ENCODE data around the gene CDH23. TPM values are rescaled to one million over a fixed set of nuclear protein-coding genes. Genes with fewer than 3 reads are reported as not detected.

The CDH23 gene
- polyA plus RNA-seq, 1 donor (not counting 4 experiments of a cell fraction or from before 2014, with no cell fraction given), result 0.01 TPM

- H3K4me1 ChIP-seq (ENCODE audit: control insufficient read depth, extremely low read depth, insufficient read depth, low read length), result no peaks in the 10 kb centered on the region
- no peak overlapping the region for H3K4me3 ChIP-seq (ENCODE audit: control insufficient read depth in 2 of 3, extremely low read depth in 1 of 3, insufficient read depth in 2 of 3, low read depth in 1 of 3, low read length in 3 of 3)
- FAIRE-seq (no peak), DNase-seq (ENCODE audit: low read depth, low spot score) (no peak)
- H3K79me2 ChIP-seq (ENCODE audit: control insufficient read depth, insufficient read depth, low read length), result no peaks in the 10 kb centered on the region
- H3K9me1 ChIP-seq (ENCODE audit: control insufficient read depth, extremely low read depth, insufficient read depth, low read length), result no peaks in the 10 kb centered on the region
- no peak overlapping the region for H3K9ac ChIP-seq (ENCODE audit: control insufficient read depth, extremely low read depth, insufficient read depth, low read length)
- H2AFZ ChIP-seq (ENCODE audit: control insufficient read depth, low read length), result no peak overlapping the region
- H4K20me1 ChIP-seq (ENCODE audit: control insufficient read depth, extremely low read depth, insufficient read depth, low read length), result no peaks in the 10 kb centered on the region
- H3K27me3 ChIP-seq (ENCODE audit: control insufficient read depth, extremely low read depth, insufficient read depth, low read length), result peaks cover 43% of the 10 kb centered on the region
- TF ChIP-seq CTCF (optimal IDR thresholded peaks at IDR 0.05 in 1 of 3, IDR thresholded peaks at IDR 0.05 in 1 of 3, conservative IDR thresholded peaks at IDR 0.05 in 1 of 3; ENCODE audit: extremely low read depth in 1 of 3, insufficient read depth in 2 of 3, low read length in 3 of 3), result no peak
- no peak for TF ChIP-seq EZH2 (IDR thresholded peaks at IDR 0.05; ENCODE audit: low read length)
- H3K36me3 ChIP-seq (ENCODE audit: control insufficient read depth in 2 of 2, extremely low read depth in 1 of 2, insufficient read depth in 2 of 2, low read length in 2 of 2), result no peaks in the 10 kb centered on the region
- no peak overlapping the region for H3K4me2 ChIP-seq (ENCODE audit: control insufficient read depth, extremely low read depth, insufficient read depth, low read depth, low read length)
- no peak overlapping the region for H3K27ac ChIP-seq (ENCODE audit: control insufficient read depth, insufficient read depth, low read length)
- dilution Hi-C loops (cut with MboI; ENCODE audit: extremely low pct_ligation_motif_present, low sequenced_read_pairs), result no loop called here
- no peaks in the 10 kb centered on the region for H3K9me3 ChIP-seq (ENCODE audit: control insufficient read depth, low read depth, low read length)
Observed at GRCh38 chr10:71632200-71632820, 235.6 kb downstream of the CDH23 start.

GRCh38 chr10:71632896-71633600 lies 236.3 kb downstream of the CDH23 start:
- no peaks in the 10 kb centered on the region for H3K9me3 ChIP-seq (ENCODE audit: control insufficient read depth, low read depth, low read length)
- DNase-seq (ENCODE audit: low read depth, low spot score) (no peak), FAIRE-seq (no peak)
- H3K79me2 ChIP-seq (ENCODE audit: control insufficient read depth, insufficient read depth, low read length), result no peaks in the 10 kb centered on the region
- peaks cover 38% of the 10 kb centered on the region for H3K27me3 ChIP-seq (ENCODE audit: control insufficient read depth, extremely low read depth, insufficient read depth, low read length)
- no peaks in the 10 kb centered on the region for H3K36me3 ChIP-seq (ENCODE audit: control insufficient read depth in 2 of 2, extremely low read depth in 1 of 2, insufficient read depth in 2 of 2, low read length in 2 of 2)
- no peaks in the 10 kb centered on the region for H3K4me1 ChIP-seq (ENCODE audit: control insufficient read depth, extremely low read depth, insufficient read depth, low read length)
- H4K20me1 ChIP-seq (ENCODE audit: control insufficient read depth, extremely low read depth, insufficient read depth, low read length), result no peaks in the 10 kb centered on the region
- no peak overlapping the region for H2AFZ ChIP-seq (ENCODE audit: control insufficient read depth, low read length)
- no peaks in the 10 kb centered on the region for H3K9me1 ChIP-seq (ENCODE audit: control insufficient read depth, extremely low read depth, insufficient read depth, low read length)
- no peak for TF ChIP-seq EZH2 (IDR thresholded peaks at IDR 0.05; ENCODE audit: low read length)
- no peak for TF ChIP-seq CTCF (optimal IDR thresholded peaks at IDR 0.05 in 1 of 3, IDR thresholded peaks at IDR 0.05 in 1 of 3, conservative IDR thresholded peaks at IDR 0.05 in 1 of 3; ENCODE audit: extremely low read depth in 1 of 3, insufficient read depth in 2 of 3, low read length in 3 of 3)
- dilution Hi-C loops (cut with MboI; ENCODE audit: extremely low pct_ligation_motif_present, low sequenced_read_pairs), result no loop called here
- H3K4me3 ChIP-seq (ENCODE audit: control insufficient read depth in 2 of 3, extremely low read depth in 1 of 3, insufficient read depth in 2 of 3, low read depth in 1 of 3, low read length in 3 of 3), result no peak overlapping the region
- no peak overlapping the region for H3K4me2 ChIP-seq (ENCODE audit: control insufficient read depth, extremely low read depth, insufficient read depth, low read depth, low read length)
- no peak overlapping the region for H3K9ac ChIP-seq (ENCODE audit: control insufficient read depth, extremely low read depth, insufficient read depth, low read length)
- no peak overlapping the region for H3K27ac ChIP-seq (ENCODE audit: control insufficient read depth, insufficient read depth, low read length)
